AG04450 (cell line): Measurements from ENCODE around the gene TASP1. TPM values are rescaled to one million over a fixed set of nuclear protein-coding genes. Genes with fewer than 3 reads are reported as not detected.

ENCODE experiments used
- CTCF ChIA-PET: fragments of 300-600, 350-600 bp; formaldehyde crosslinking; extraction: SDS; loops from one replicate; lab custom pipeline; 2022; ENCODE audit warnings: antibody characterized with exemption, inconsistent platforms; lab: Charles Lee
- POLR2A ChIA-PET: fragments of 350-600 bp; formaldehyde crosslinking; extraction: SDS; loops from one replicate; lab custom pipeline; 2021; ENCODE audit warnings: antibody characterized with exemption, inconsistent platforms; lab: Yijun Ruan, JAX
- DNase-seq: peaks from one replicate; pipeline ENCODE4 v3.0.0-alpha.2; 2011; ENCODE audit warnings: low read depth, low spot score
- H3K27ac ChIP-seq: one replicate; pipeline ENCODE4 v1.5.1; 2012; ENCODE audit warnings: low read depth, low read length, control low read depth
- H3K27me3 ChIP-seq: one replicate; pipeline ENCODE4 v1.6.0; 2012; ENCODE audit warnings: low read length; ENCODE audit not compliant: control insufficient read depth, insufficient read depth
- H3K4me3 ChIP-seq: 2 replicates; pipeline ENCODE4 v1.5.1; 2011; ENCODE audit warnings: mild to moderate bottlenecking, low read depth, low read length, control low read depth
- H3K9me3 ChIP-seq: 2 replicates; pipeline ENCODE4 v1.5.1; 2012; ENCODE audit warnings: low read length; ENCODE audit not compliant: control insufficient read depth, insufficient read depth
- polyA plus RNA-seq: library from polyadenylated mRNA; depleted of rRNA; stranded (reverse); fragments of >200 nt; gene quantifications from 2 replicates; pipeline ENCODE4 v1.2.3, GENCODE V29; 2011
- TF ChIP-seq, protein P1 (sequence below): IDR thresholded peaks from 2 replicates; pipeline ENCODE4 v1.5.1; 2011; ENCODE audit warnings: low read depth, low read length, control low read depth, inconsistent platforms

Gene TASP1
- polyA plus RNA-seq, 1 experiment = 6.0 TPM

DNA sequence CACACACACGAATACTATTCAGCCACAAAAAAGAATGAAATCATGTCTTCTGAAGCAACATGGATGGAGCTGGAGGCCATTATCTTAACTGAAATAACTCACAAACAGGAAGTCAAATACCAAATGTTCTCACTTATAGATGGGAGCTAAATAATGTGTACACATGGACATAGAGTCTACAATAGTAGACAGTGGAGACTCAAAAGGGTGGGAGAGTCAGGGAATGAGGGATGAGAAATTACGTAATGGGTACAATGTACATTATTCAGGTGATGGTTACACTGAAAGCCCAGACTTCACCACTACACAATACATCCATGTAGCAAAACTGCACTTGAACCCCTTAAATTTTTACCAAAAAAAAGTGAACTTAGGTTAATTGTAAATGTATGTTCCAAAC is 160.4 kb downstream of the TASP1 start:
- no peaks in the 10 kb centered on the region for H3K27me3 ChIP-seq
- TF ChIP-seq, protein P1, sequence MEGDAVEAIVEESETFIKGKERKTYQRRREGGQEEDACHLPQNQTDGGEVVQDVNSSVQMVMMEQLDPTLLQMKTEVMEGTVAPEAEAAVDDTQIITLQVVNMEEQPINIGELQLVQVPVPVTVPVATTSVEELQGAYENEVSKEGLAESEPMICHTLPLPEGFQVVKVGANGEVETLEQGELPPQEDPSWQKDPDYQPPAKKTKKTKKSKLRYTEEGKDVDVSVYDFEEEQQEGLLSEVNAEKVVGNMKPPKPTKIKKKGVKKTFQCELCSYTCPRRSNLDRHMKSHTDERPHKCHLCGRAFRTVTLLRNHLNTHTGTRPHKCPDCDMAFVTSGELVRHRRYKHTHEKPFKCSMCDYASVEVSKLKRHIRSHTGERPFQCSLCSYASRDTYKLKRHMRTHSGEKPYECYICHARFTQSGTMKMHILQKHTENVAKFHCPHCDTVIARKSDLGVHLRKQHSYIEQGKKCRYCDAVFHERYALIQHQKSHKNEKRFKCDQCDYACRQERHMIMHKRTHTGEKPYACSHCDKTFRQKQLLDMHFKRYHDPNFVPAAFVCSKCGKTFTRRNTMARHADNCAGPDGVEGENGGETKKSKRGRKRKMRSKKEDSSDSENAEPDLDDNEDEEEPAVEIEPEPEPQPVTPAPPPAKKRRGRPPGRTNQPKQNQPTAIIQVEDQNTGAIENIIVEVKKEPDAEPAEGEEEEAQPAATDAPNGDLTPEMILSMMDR = no peak
- ChIA-PET CTCF (no interaction called here), POLR2A (no interaction called here)
- no peak overlapping the region for H3K4me3 ChIP-seq
- H3K27ac ChIP-seq = no peak overlapping the region
- DNase-seq = no peak
- no peaks in the 10 kb centered on the region for H3K9me3 ChIP-seq

DNA sequence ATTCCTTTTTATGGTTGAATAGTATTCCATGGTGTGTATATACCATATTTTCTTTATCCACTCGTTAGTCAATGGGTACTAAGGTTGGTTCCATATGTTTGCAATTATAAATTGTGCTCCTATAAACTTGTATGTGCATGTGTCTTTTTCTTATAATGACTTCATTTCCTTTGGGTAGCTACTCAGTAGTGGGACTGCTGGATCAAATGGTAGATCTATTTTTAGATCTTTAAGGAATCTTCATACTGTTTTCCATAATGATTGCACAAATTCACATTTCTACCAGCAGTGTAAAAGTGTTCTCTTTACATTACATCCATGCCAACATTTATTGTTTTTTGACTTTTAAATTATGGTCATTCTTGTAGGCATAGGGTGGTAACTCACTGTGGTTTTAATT is 164.3 kb downstream of the TASP1 start:
- no peak for DNase-seq
- H3K4me3 ChIP-seq = no peak overlapping the region
- TF ChIP-seq, protein P1 = no peak
- CTCF ChIA-PET = interaction anchor here (1.3 kb wide), 1 partner anchor 72 kb away, joined by 4 read pairs; no protein-coding TSS in a partner anchor
- no peaks in the 10 kb centered on the region for H3K27me3 ChIP-seq
- no peaks in the 10 kb centered on the region for H3K9me3 ChIP-seq
- POLR2A ChIA-PET = no interaction called here
- no peak overlapping the region for H3K27ac ChIP-seq

DNA sequence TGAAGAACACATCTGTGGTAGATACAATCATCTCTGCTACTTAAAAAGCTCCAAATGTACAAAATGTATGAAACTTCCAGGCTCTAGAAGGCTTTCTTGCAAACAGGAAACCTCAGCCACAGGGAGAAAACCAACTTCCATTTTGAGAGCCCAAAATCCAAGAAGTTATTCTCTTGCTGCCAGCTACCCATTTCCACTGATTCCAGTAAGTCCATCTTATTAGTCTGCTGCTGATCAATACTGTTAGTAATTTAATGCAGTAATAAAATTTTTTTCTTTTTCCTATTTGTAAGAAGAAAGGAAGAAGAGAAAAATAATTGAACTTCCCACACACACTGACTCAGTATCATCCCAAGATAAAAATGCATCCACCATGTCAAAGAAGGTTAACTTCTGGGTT is 169.5 kb downstream of the TASP1 start:
- ChIA-PET POLR2A (no interaction called here), CTCF (interaction anchor here (1.1 to 1.2 kb wide), 2 partner anchors 10 to 77 kb away, joined by 3 to 7 read pairs; no protein-coding TSS in a partner anchor)
- H3K4me3 ChIP-seq = no peak overlapping the region
- TF ChIP-seq, protein P1 = no peak
- no peak for DNase-seq
- no peaks in the 10 kb centered on the region for H3K27me3 ChIP-seq
- no peaks in the 10 kb centered on the region for H3K9me3 ChIP-seq
- no peak overlapping the region for H3K27ac ChIP-seq

DNA sequence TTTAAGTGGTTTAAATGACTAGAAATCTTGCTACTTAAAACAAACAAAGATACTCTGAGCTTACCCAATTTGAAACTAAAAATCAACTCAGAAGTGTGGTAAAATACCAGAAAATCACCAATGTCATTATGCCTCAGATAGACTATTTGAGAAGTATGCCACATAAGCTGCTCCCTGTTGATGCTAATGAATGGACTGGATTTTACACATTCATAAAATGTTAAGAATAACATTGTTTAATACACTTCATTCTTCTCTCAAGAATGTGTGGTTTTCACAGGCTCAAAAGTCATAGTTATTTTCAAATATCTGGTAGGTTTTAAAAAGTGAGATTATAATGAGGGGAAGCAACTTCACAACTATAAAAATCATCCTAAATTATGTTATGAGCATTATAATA is 170.6 kb downstream of the TASP1 start:
- POLR2A ChIA-PET = no interaction called here
- Histone ChIP-seq H3K4me3 (no peak overlapping the region), H3K27ac (no peak overlapping the region), H3K9me3 (no peaks in the 10 kb centered on the region), H3K27me3 (no peaks in the 10 kb centered on the region)
- TF ChIP-seq, protein P1 = no peak
- DNase-seq = no peak
- CTCF ChIA-PET = interaction anchor here (0.8 to 1.2 kb wide), 4 partner anchors 9 to 303 kb away, joined by 3 to 7 read pairs (median 3); no protein-coding TSS in a partner anchor

DNA sequence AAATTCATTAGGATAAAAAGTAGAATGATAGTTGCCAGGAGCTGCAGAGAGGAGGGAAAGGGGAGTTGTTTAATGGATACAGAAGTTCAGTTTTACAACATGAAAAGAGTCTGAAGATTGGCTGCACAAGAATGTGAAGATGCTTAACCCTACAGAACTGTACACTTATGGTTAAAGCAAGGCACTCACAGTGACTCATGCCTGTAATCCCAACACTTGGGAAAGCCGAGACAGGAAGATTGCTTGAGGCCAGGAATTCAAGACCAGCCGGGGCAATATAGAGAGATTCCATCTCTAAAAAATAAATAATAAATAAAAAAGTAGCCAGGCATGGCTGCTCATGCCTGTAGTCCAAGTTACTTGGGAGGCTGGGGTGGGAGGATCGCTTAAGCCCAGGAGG is 174.0 kb downstream of the TASP1 start:
- Histone ChIP-seq H3K9me3 (no peaks in the 10 kb centered on the region), H3K27ac (no peak overlapping the region), H3K27me3 (no peaks in the 10 kb centered on the region), H3K4me3 (no peak overlapping the region)
- POLR2A ChIA-PET = no interaction called here
- TF ChIP-seq, protein P1 = no peak
- CTCF ChIA-PET = no interaction called here
- no peak for DNase-seq
